ENCODE results near the gene RNF207.

Gene RNF207

DNA sequence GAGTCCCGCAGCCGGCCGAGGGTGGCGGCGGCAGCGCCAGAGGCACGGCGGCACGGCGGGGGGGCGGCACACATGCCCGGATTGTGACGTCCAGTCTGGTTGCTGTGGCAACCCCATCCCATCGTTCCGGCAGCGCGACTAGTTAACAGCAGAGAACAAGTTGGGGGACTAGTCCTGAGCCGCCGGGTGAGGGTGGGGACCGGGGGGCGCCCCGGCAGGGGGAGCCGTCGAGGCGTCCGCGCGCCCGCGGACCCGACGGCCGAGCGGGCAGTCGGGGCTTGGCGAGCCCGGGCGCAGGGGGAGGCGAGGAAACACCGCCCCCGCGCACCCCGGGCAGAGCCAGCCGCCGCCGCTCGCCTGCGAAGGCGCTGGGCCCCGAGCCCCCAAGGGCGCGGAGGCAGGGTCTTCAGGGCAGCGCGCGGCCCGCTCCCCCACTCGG lies 25.6 kb upstream of the RNF207 start, which contains the start of gene CHD5:
TSS of gene CHD5 (minus strand) at position 54 of the 439 bp plus-strand sequence. CDS start 298 bp downstream, outside the sequence.
- no peak for DNase-seq (ENCODE audit: extremely low read depth, low read depth)
- TF ChIP-seq, protein P1, sequence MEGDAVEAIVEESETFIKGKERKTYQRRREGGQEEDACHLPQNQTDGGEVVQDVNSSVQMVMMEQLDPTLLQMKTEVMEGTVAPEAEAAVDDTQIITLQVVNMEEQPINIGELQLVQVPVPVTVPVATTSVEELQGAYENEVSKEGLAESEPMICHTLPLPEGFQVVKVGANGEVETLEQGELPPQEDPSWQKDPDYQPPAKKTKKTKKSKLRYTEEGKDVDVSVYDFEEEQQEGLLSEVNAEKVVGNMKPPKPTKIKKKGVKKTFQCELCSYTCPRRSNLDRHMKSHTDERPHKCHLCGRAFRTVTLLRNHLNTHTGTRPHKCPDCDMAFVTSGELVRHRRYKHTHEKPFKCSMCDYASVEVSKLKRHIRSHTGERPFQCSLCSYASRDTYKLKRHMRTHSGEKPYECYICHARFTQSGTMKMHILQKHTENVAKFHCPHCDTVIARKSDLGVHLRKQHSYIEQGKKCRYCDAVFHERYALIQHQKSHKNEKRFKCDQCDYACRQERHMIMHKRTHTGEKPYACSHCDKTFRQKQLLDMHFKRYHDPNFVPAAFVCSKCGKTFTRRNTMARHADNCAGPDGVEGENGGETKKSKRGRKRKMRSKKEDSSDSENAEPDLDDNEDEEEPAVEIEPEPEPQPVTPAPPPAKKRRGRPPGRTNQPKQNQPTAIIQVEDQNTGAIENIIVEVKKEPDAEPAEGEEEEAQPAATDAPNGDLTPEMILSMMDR (IDR thresholded peaks at IDR 0.05; ENCODE audit: low read depth, low read length, missing control alignments), result no peak
- no peak within 1 kb of the TSS for H3K4me3 ChIP-seq (replicated peaks; ENCODE audit: low read depth, low read length)

DNA sequence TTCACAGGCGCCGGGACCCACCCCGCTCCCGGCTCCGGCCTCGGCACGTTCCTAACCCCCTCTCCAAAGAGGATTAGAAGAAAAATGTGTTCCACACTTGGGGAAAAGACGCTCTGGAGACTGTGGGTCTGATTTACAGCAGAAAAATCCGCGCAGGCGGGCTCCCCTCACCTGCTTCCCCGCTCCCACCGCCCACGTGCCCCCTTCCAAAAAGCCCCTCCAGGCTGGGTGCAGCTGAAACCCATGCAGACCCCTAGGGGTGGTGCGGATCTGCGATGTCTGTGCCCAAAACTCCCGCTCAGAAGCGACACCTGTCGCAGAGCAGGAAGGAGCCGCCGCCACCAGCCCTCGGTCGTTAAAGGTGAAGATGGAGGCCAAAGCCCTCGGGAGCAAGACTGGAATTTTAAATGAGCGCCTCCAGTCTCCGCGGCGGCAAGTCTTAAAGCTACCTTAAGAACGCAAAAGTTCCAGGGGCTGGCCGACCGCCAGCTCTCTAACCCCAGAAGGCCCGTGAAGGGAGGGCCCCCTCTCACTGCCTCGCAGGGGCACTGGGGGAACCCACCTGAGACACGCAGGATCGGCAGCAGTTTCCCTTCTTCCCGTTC lies 25.1 kb upstream of the RNF207 start:
- TF ChIP-seq, protein P1 (IDR thresholded peaks at IDR 0.05; ENCODE audit: low read depth, low read length, missing control alignments), result no peak
- no peak for DNase-seq (ENCODE audit: extremely low read depth, low read depth)
- H3K4me3 ChIP-seq (replicated peaks; ENCODE audit: low read depth, low read length), result no peak overlapping the region

DNA sequence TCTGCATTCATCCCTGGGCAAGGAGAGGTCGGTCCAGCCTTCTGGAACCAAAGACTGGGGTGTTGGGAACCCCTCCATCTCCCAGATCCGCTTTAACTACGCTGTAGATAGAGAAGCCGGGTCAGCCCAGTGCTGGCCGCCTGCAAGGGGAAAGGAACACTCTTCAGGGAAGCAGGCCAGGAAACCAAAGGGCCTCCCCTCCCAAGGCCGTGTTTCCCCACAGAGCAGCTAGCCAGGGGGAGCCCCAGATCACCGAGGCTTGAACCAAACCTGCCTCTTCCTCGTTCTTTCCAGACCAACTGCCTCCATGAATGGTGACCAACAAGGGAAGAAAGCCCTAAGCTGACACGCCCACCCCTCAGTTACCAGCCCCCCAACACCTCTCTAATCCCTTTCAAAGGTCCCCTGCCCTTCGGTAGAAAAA lies 24.6 kb upstream of the RNF207 start:
- no peak for DNase-seq (ENCODE audit: extremely low read depth, low read depth)
- no peak overlapping the region for H3K4me3 ChIP-seq (replicated peaks; ENCODE audit: low read depth, low read length)
- TF ChIP-seq, protein P1 (IDR thresholded peaks at IDR 0.05; ENCODE audit: low read depth, low read length, missing control alignments), result no peak

DNA sequence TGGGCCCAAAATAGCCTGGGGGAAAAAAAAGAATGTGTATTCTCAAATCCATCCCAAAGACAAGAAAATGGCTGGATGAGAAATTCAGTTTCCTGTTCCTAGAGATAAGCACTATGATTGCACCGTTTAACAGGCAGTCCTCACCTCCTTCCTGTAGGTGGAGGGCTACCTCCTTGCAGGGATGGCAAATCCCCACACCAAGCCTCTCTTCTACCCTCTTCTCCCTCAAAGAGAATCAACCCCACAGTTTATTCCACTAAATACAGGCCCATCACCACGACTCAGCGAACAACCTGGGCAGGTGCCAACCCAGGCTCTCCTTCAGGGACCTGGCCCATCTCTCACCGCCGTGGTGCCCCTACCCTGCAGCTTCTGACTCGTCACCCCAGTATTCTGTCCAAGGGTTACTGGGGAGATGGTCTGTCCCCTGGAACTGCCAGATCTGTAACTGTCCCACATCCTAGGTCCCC lies 22.4 kb upstream of the RNF207 start:
- H3K4me3 ChIP-seq (replicated peaks; ENCODE audit: low read depth, low read length), result no peak overlapping the region
- TF ChIP-seq, protein P1 (IDR thresholded peaks at IDR 0.05; ENCODE audit: low read depth, low read length, missing control alignments), result peak; percentile 6
- DNase-seq (ENCODE audit: extremely low read depth, low read depth), result no peak

DNA sequence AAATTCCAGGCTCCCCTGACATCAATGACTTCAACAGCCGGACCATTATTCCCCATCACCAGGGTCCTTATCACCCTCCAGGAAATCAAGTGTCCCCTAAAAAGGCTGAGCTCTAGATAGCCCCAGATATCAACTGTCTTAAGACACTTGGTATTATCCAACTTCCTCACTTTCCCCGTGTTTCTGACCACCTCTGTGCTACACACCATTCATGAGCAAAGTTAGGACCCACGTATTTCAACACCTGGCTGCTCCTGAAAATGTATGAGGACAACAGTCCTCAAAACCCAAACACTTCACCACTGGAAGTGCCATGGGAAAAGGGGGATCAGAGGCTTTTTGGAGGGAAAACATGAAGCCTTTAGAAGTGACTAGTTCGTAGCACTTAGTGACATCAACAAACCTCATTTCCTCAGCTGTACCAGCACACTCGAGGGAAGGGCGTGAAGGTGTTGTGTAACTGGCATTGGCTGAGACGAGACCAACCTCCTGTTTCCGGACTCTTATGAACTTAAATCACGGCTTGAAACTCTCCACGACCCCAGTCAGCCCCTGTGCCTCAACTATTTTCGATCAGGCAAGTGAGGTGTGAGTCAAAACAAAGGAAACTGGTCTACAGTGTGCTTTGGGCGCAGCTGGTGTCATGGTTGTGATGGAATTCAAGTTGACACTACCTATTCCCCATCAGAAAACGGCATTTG lies 21.7 kb upstream of the RNF207 start:
- H3K4me3 ChIP-seq (replicated peaks; ENCODE audit: low read depth, low read length), result no peak overlapping the region
- DNase-seq (ENCODE audit: extremely low read depth, low read depth), result no peak
- TF ChIP-seq, protein P1 (IDR thresholded peaks at IDR 0.05; ENCODE audit: low read depth, low read length, missing control alignments), result no peak

DNA sequence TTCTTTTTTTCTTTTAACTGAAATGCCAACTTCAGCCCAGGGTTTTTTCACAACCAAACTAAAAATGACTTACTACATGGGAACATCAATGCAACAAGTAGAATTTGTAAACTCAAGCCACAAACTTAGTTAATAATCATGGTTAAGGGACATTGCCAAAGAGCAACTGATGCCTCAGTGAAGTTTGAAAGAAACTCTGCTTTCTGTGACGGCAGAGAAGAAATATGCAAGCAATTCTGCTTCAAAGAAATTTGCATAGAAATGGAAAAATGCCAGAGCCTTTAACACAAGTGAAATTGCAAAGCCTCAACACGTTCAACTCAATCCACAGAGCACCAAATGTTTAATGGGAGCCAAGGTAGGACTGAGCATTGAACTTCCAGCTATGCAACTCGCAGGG lies 20.8 kb upstream of the RNF207 start:
- TF ChIP-seq, protein P1 (IDR thresholded peaks at IDR 0.05; ENCODE audit: low read depth, low read length, missing control alignments), result no peak
- no peak for DNase-seq (ENCODE audit: extremely low read depth, low read depth)
- no peak overlapping the region for H3K4me3 ChIP-seq (replicated peaks; ENCODE audit: low read depth, low read length)

Measured in HFF-Myc (cell line).